ENCODE data around the gene PRKAG2. TPM values are rescaled to one million over a fixed set of nuclear protein-coding genes. Genes with fewer than 3 reads are reported as not detected.

PRKAG2 gene
- total and polyA plus RNA-seq, 2 experiments from 2014 or later, result 17.0 to 19.5 TPM

GRCh38 chr7:151781161-151781845, 95.6 kb downstream of the PRKAG2 start:
- Histone ChIP-seq H3K9ac (no peak overlapping the region), H3K9me3 (ENCODE audit: low read depth) (no peaks in the 10 kb centered on the region), H3K4me3 (no peak overlapping the region), H3K27ac (no peak overlapping the region), H4K20me1 (ENCODE audit: insufficient read depth) (no peaks in the 10 kb centered on the region), H3F3A (ENCODE audit: insufficient read depth) (no peaks in the 10 kb centered on the region), H2AFZ (no peak overlapping the region), H3K36me3 (ENCODE audit: low read depth) (no peaks in the 10 kb centered on the region), H3K9me2 (ENCODE audit: insufficient read depth) (no peaks in the 10 kb centered on the region), H3K79me2 (ENCODE audit: insufficient read depth) (no peaks in the 10 kb centered on the region), H3K27me3 (replicated peaks; ENCODE audit: insufficient read depth) (peaks cover 6% of the 10 kb centered on the region; the same call in 1 of the 2 replicates), H3K4me1 (ENCODE audit: insufficient read depth) (no peaks in the 10 kb centered on the region), H3K4me2 (ENCODE audit: unreplicated experiment) (no peak overlapping the region)
- in situ Hi-C loops (cut with MboI), result no loop called here
- DNase-seq, result no peak
- TF ChIP-seq EZH2phosphoT487 (IDR thresholded peaks at IDR 0.05; ENCODE audit: insufficient read depth, low read depth), result no peak
- TF ChIP-seq EZH2 (IDR thresholded peaks at IDR 0.05; ENCODE audit: insufficient read depth, poor library complexity, severe bottlenecking), result no peak
- 77% methylated on average over 20 to 22 of the region's 22 CpGs for WGBS, 2 experiments (ENCODE audit: low coverage in 1 of 2, low lambda C conversion rate in 2 of 2, missing lambda C conversion rate in 2 of 2)

GRCh38 chr7:151780631-151781030, 96.3 kb downstream of the PRKAG2 start:
- in situ Hi-C loops (cut with MboI), result no loop called here

GRCh38 chr7:151779678-151780077, 97.2 kb downstream of the PRKAG2 start:
- Histone ChIP-seq H3K9me2 (ENCODE audit: insufficient read depth) (no peaks in the 10 kb centered on the region), H3K27me3 (replicated peaks; ENCODE audit: insufficient read depth) (peaks cover 6% of the 10 kb centered on the region)
- 70 to 73% methylated on average over 7 of the region's 7 CpGs for WGBS, 2 experiments (ENCODE audit: low coverage in 1 of 2, low lambda C conversion rate in 2 of 2, missing lambda C conversion rate in 2 of 2)

More at GRCh38 chr7:151780631-151781030, 96.3 kb downstream of the PRKAG2 start:
- DNase-seq, result no peak
- no peak overlapping the region for H2AFZ ChIP-seq
- H3K4me2 ChIP-seq (ENCODE audit: unreplicated experiment), result no peak overlapping the region
- no peaks in the 10 kb centered on the region for H4K20me1 ChIP-seq (ENCODE audit: insufficient read depth)
- no peak for TF ChIP-seq EZH2phosphoT487 (IDR thresholded peaks at IDR 0.05; ENCODE audit: insufficient read depth, low read depth)
- TF ChIP-seq EZH2 (IDR thresholded peaks at IDR 0.05; ENCODE audit: insufficient read depth, poor library complexity, severe bottlenecking), result no peak
- no peaks in the 10 kb centered on the region for H3K9me2 ChIP-seq (ENCODE audit: insufficient read depth)
- no peaks in the 10 kb centered on the region for H3K79me2 ChIP-seq (ENCODE audit: insufficient read depth)
- no peak overlapping the region for H3K4me3 ChIP-seq
- WGBS, 2 experiments (ENCODE audit: low coverage in 1 of 2, low lambda C conversion rate in 2 of 2, missing lambda C conversion rate in 2 of 2), result 36 to 41% methylated on average over 3 of the region's 3 CpGs
- no peaks in the 10 kb centered on the region for H3K9me3 ChIP-seq (ENCODE audit: low read depth)
- no peaks in the 10 kb centered on the region for H3K36me3 ChIP-seq (ENCODE audit: low read depth)
- H3K9ac ChIP-seq, result no peak overlapping the region
- H3K4me1 ChIP-seq (ENCODE audit: insufficient read depth), result no peaks in the 10 kb centered on the region
- H3K27me3 ChIP-seq (replicated peaks; ENCODE audit: insufficient read depth), result peaks cover 6% of the 10 kb centered on the region
- no peaks in the 10 kb centered on the region for H3F3A ChIP-seq (ENCODE audit: insufficient read depth)
- H3K27ac ChIP-seq, result no peak overlapping the region

GRCh38 chr7:151779255-151779654, 97.7 kb downstream of the PRKAG2 start:
- H3K27ac ChIP-seq, result no peak overlapping the region
- H3K79me2 ChIP-seq (ENCODE audit: insufficient read depth), result no peaks in the 10 kb centered on the region
- no peak overlapping the region for H3K9ac ChIP-seq
- in situ Hi-C loops (cut with MboI), result no loop called here
- peaks cover 8% of the 10 kb centered on the region for H3K27me3 ChIP-seq (replicated peaks; ENCODE audit: insufficient read depth)
- H3K4me1 ChIP-seq (ENCODE audit: insufficient read depth), result no peaks in the 10 kb centered on the region
- H3F3A ChIP-seq (ENCODE audit: insufficient read depth), result no peaks in the 10 kb centered on the region
- no peaks in the 10 kb centered on the region for H4K20me1 ChIP-seq (ENCODE audit: insufficient read depth)
- no peak overlapping the region for H3K4me3 ChIP-seq
- H3K9me2 ChIP-seq (ENCODE audit: insufficient read depth), result no peaks in the 10 kb centered on the region
- H3K4me2 ChIP-seq (ENCODE audit: unreplicated experiment), result no peak overlapping the region
- no peaks in the 10 kb centered on the region for H3K9me3 ChIP-seq (ENCODE audit: low read depth)
- no peak for TF ChIP-seq EZH2 (IDR thresholded peaks at IDR 0.05; ENCODE audit: insufficient read depth, poor library complexity, severe bottlenecking)
- no peak for TF ChIP-seq EZH2phosphoT487 (IDR thresholded peaks at IDR 0.05; ENCODE audit: insufficient read depth, low read depth)
- 72 to 73% methylated on average over 5 to 6 of the region's 6 CpGs for WGBS, 2 experiments (ENCODE audit: low coverage in 1 of 2, low lambda C conversion rate in 2 of 2, missing lambda C conversion rate in 2 of 2)
- DNase-seq, result no peak
- H3K36me3 ChIP-seq (ENCODE audit: low read depth), result no peaks in the 10 kb centered on the region
- H2AFZ ChIP-seq, result no peak overlapping the region

More at GRCh38 chr7:151779678-151780077, 97.2 kb downstream of the PRKAG2 start:
- H3F3A ChIP-seq (ENCODE audit: insufficient read depth), result no peaks in the 10 kb centered on the region
- H3K4me2 ChIP-seq (ENCODE audit: unreplicated experiment), result no peak overlapping the region
- in situ Hi-C loops (cut with MboI), result no loop called here
- no peak overlapping the region for H3K27ac ChIP-seq
- no peaks in the 10 kb centered on the region for H3K9me3 ChIP-seq (ENCODE audit: low read depth)
- no peaks in the 10 kb centered on the region for H3K79me2 ChIP-seq (ENCODE audit: insufficient read depth)
- no peaks in the 10 kb centered on the region for H3K4me1 ChIP-seq (ENCODE audit: insufficient read depth)
- no peak overlapping the region for H3K4me3 ChIP-seq
- no peaks in the 10 kb centered on the region for H4K20me1 ChIP-seq (ENCODE audit: insufficient read depth)
- no peak overlapping the region for H2AFZ ChIP-seq
- DNase-seq, result no peak
- H3K9ac ChIP-seq, result no peak overlapping the region
- no peaks in the 10 kb centered on the region for H3K36me3 ChIP-seq (ENCODE audit: low read depth)
- TF ChIP-seq EZH2phosphoT487 (IDR thresholded peaks at IDR 0.05; ENCODE audit: insufficient read depth, low read depth) (no peak), EZH2 (IDR thresholded peaks at IDR 0.05; ENCODE audit: insufficient read depth, poor library complexity, severe bottlenecking) (no peak)
